Activated gamma-delta T cell treated with anti-CD3 and anti-CD28 coated beads, Interleukin-2, amount 50 U/mL, for 16 hours (primary cell): ENCODE results near the gene IMPACT.

Experiments used
- DNase-seq: peaks from one replicate; pipeline ENCODE4 v3.0.0-alpha.2; 2020; ENCODE audit warnings: low read depth

IMPACT gene, protein sequence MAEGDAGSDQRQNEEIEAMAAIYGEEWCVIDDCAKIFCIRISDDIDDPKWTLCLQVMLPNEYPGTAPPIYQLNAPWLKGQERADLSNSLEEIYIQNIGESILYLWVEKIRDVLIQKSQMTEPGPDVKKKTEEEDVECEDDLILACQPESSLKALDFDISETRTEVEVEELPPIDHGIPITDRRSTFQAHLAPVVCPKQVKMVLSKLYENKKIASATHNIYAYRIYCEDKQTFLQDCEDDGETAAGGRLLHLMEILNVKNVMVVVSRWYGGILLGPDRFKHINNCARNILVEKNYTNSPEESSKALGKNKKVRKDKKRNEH

DNA sequence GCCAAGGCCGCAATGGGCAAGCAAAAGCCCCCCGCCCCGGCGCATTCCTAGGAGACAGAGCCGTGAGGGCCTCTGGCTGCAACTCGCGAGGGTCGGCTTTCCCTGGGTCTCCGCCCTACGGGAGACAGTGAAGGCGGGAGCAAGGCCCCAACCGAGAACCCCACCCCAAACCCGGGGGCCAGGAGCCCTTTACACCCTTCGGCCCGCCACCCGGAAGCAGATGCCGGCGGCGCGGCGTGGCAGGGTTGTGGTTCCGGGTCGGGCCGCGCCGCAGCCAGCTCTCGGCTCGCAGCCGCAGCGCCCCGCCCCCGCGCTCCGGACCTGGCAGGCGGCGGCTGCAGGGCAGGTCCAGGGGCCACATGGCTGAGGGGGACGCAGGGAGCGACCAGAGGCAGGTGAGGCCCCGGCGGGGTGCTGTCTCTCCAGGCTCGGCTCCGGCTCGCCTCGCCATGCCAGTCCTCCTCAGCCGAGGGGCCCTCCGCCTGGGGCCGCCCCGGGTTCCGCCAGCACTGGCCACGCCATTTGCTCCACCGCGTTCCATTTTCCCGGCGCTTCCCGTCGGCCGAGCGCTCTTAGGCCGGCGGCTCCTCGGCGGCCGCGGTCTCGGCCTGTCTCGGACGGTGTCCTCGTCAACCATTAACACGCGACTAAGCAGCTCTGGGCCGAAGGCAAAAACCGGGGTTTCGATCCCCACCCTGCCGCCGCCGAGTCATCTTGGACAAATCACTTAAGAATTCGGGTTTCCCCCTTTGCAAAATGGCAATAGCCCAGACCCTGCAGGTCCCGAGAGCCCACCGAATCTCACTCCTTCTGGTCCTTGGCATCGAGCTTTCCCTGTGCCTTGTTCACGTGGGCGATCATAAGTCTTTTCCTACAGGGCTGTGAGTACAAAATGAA, at the start of gene IMPACT:
Gene IMPACT, plus strand, starts transcription at position 273 of the 897 bp plus-strand sequence. Its CDS starts 87 bp downstream, at position 360.
- DNase-seq = peak; percentile 66

DNA sequence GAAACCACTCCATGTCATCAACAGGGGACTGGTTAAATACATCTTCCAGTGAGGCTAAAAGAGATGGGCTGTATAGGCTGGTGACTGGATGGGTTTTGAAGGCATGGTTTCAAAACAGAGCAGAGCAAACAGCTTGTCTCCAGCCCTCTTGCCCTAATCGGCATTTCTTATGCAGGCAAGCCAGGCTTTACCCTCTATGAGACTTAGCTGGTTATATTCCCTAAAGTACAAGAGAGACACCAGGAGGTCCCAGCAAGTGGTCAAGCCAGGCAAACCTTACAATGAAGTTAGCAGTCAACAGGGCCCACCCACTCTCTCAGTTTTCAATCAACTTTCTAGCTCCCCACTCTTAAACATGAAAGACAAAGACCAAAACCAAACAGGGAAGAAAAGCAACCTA, 47.9 kb upstream of the IMPACT start:
- DNase-seq = no peak

DNA sequence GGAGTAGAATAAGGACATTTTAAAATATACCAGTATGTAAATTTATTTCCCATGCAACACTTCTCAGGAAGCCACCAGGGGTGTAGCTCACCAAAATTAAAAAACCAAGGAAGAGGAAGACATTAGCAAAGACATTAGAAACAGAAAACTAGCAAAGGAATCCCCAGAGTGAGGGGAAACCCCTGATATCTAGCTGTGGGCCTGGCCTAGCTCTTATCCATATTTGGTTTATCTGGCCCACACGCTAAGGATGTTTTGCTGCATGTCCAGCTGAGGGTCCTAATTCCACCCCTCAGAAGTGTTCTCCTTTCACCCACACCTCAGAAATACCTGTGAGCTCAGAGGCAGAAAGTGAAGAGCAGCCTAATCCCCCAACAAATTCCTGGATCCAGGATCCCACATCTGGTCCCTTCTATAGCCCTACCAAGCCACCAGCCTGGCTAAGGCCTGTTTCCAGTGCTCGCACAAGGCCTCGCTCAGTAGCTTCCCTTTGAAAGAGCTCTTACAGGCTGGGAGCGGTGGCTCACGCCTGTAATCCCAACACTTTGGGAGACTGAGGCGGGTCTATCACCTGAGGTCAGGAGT, 46.2 kb upstream of the IMPACT start:
- no peak for DNase-seq

DNA sequence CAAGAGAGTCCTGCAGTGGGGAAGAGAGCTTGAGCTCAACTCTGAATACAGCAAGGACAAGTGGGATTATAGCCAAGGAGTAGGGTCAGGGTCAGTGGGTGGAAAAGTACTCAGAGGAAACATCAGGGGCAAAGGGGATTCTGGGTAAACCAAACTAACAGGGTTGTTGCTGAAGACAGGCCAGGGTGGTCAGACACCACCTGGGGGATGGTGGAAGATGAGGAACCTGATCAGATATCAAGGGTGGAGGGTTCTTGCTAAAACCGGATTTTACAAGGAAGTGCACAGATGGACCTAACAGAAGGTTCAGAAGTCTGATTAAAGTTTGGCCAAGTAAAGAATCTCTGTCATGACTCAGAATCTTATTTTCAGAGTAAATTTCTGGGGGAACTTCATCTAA, 45.3 kb upstream of the IMPACT start:
- no peak for DNase-seq

DNA sequence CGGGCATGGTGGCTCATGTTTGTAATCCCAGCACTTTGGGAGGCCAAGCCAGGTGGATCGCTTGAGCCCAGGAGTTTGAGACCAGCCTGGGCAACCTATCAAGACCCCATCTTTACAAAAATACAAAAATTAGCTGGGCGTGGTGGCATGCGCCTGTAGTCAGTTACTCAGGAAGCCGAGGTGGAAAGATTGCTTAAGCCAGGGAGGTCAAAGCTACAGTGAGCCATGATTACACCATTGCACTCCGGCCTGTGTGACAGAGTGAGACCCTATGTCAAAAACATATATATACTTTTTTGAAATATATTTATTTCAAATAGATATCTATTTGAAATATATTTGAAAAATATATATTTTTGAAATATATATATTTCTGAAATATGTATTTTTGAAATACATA, 39.8 kb upstream of the IMPACT start:
- DNase-seq = no peak

DNA sequence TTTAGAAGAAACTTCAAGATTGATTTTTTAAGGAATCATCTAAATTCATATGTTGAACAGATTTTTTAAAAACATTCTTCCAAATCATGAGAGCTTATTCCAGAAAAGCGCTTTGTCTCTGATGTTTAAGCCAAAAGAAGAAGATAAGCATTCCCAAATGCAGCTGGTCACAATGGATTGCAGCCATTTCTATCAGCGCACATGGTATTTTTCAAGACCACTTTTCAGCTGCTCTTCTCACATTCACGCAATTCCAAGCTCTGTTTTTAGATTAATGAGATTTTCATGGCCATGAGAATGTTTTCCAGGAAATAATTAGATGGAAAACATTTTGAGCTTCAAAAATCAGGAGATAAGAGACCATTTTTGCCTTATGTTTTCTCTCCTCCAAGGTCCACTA, 37.5 kb upstream of the IMPACT start:
- no peak for DNase-seq

DNA sequence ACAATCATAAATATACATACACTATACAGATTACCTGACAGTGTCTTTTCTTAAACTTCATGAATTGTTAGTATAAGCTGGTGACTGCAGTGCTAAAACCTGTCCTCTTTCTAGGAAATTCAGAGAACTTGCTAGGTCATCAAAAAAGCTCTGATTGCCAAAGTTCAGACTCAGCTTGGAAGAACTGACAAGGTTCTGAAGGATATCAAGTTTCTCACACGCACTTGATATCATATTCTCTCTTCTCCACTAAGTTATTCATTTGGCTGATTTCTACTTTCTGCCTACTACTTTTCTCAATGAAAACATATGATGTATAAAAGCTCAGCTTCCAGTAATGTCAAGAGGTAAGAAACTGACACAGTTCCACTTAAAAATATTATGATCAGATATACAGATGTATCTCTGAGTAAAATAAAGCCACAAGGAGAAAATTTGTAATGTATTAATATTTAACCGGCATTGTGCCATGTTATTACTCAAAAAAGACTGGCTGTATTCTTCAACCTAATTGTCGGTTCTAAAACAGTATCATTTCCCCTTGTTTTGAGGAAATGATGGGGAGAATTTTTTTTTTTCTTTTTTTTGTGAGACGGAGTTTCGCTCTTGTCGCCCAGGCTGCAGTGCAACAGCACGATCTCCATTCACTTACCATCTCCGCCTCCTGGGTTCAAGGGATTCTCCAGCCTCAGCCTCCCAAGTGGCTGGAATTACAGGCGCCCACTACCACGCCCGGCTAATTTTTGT, 31.2 kb upstream of the IMPACT start:
- DNase-seq = no peak

DNA sequence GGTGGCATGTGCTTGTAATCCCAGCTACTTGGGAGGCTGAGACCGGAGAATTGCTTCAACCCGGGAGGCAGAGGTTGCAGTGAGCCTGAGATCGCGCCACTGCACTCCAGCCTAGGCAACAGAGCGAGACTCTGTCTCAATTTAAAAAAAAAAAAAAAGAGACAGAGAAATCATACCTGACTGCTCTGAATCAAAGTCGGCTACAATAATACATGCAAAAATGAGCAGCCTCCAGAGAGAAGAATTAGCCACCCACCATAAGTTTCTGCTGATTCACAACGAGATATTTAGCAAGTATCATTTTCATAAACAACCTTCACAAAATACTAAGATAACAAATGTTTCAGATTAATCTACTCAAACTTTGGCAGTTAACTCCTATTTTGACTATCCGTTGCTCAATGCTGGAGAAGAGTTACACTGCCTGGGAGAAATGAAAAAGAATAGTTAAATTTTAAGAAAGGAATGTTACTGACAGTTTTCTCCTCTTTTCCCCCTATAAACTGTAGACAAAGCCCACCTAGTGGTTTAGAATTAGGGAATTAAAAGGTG, 30.3 kb upstream of the IMPACT start:
- DNase-seq = no peak

DNA sequence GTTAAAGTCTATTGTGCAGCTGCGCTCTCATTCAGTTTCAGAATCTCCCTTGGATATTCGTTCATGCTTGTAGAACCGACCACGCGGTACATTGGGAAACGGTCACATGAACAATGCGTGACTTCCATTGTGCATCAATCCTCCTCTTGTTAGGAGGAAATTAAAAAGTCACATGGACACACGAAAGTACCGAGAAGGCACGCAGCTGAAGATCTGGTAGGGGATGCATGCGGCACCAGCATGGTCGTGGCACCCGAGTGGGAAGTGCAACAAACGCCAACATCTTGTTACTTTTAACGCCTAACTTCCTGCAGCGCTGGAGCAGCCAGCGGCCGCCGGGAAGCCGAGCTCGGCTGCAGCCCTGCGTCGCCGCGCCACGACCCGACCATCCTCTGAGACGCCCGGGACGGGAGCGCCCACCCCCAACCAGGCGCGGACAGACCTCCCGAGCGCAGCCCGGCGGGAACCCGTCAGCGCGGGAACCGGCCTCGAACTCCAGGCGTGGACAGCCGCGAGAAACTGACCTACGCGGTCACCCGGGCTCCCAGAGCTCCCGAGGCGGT, 29.3 kb upstream of the IMPACT start:
- no peak for DNase-seq

DNA sequence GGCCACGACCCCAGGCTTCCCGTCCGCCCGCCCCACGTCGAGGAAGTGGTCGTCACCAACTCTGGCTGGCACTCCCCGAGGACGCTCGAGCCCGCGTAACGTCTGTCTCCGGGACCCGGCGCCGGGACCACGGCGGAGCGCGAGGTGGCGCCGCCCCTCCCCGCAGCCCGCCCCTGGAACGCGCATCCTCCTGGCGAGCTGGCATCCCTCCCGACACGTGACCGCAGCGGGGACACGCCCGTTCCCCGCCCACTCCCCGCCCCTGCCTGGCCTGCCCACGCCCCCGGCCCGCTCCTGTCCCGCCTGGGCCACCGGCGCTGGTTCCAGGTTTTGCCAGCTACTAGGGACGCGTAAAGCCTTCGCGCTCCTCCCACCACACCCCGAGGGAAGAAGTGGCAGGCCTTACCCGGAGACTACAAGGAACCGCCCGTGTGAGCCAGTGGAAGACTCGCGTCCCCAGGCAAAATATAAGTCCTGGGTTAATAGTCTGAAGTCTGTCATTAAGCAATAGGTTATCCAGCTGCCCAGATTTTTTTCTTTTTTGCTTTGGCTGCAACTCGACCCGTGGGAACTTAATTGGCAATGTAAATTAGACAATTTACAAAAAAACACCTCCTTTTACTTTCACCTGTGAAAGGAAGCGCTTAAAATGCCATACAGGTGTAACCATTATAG, 28.6 kb upstream of the IMPACT start, which contains the start of gene OSBPL1A:
Gene OSBPL1A, minus strand, starts transcription at position 131 of the 675 bp plus-strand sequence. CDS start 20,291 bp downstream, outside the sequence.
- DNase-seq = peak; percentile 37

DNA sequence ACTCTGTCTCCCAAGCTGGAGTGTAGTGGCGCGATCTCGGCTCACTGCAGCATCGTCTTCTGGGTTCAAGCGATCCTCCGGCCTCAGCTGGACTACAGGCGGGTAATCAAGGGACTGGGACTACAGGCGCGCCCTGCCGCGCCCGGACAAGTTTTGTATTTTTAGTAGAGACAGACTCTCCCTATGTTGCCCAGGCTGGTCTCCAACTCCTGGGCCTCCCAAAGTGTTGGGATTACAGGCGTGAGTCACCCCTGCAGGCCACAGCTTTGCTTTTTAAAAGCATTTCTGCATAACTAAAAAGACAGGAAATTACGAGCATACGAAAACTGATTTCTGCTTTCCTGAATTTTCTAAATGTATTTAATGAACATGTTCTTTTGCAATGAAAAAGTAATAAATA, 27.9 kb upstream of the IMPACT start:
- DNase-seq = no peak

DNA sequence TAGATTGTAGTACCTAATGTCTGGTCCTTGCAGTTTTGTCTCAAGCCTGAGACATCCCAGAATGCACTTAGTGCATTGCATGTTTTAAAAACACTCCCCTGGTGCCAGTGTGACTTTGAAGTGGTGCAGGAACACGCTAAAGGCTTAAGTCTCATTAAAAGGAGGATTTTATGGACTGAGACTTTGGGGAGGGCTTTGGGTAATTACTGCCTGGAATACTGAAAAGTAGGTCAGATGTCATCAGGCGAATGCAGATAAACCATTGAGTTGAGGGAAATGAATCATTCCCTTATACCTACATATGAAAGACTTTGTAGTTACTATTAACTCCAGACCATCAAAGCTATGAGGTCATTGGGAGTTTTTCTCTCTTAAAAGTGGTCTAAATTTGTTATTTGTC, 25.9 kb upstream of the IMPACT start:
- no peak for DNase-seq

DNA sequence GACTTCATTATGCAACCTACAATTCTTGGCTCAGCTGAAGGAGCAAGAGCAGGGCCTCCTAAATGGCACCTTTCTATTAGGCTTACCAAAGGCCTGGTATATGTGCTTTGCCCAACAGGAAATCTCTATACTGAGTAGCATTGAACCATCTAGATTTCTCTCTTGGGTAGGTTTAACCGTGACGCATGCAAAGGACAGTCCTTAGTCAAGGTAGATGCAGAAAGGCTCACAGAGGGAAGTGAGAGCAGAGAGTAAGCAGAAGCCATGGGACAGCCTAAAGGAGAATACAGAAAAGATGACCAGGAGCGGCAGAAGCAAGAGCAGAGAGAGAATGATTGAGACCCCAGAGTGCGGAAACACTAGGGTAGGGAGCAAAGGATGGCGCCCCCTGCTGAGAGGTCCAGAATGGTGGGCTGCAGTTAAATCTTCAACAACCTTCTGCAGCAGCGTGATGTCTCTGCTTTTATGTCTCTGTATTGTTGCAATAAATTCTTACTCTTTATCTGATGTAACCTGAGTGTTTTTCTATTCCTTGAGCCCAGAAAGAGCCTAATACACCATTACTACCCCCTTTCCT, 24.2 kb upstream of the IMPACT start:
- DNase-seq = no peak

DNA sequence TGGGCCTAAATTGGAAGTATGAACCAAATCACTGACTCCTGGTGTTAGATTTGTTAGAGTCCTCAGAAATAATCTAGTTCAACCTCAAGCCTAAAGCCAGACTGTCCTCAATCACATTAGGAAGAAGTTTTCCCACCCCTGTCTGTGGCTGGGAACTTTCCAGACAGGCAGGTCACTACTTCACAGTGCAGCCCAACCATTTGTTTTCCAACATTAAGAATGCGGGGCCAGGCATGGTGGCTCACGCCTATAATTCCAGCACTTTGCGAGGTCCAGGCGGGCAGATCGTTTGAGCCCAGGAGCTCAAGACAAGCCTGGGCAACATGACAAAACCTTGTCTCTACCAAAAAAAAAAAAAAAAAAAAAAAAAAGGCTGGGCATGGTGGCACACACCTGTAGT, 23.4 kb upstream of the IMPACT start:
- DNase-seq = no peak

DNA sequence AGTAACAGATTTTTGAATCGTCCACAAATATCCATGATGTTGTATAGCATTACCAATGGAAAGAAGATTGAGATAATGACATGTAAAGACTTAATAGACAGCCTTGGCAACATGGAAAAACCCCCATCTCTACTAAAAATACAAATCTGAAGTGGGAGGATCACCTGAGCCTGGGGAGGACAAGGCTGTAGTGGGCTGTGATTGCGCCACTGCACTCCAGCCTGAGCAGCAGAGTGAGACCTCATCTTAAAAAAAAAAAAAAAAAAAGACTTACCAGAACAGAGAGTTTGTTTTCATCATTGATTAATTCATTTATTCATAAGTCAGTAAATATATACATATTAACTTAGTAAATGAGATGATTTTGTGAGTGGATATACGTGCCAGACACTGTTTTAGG, 21.9 kb upstream of the IMPACT start:
- no peak for DNase-seq

DNA sequence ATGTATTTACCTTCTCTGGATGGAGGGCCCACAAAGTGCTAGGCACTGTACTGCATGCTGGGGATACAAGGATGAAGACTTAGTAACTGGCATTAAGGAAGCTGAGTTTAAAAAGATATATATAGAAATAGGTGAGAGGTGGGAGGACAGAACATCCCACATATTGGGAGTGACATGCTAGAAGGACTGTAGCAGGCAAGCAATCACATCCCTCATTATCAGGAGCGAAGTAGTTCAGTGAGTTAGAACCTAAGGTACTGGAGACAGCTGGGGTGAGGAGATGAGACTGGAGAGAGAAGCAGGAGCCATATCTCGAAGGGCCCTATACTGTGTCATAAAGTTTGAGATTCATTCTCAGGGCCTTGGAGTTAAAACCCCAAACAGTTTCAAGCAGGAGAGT, 18.0 kb upstream of the IMPACT start:
- no peak for DNase-seq

DNA sequence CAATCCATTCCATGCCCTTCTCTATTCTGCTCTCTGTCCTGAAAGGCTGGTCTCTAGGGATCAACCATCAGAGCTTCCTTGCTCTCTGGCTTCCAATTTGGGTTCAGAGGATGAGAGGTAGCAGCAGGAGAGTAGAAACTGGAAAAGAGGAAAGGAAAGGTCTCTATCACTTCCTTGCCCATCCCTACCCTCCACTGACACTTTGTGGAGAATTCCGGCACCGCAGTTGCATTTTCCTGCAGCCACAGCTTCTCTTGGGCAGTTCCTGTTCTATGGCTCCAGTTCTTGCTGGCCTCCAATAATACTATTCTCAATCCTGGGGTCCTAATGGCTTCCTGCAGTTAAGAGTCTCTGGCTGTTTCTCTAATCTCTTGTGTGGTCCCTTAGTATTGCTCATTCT, 13.3 kb upstream of the IMPACT start:
- DNase-seq = no peak

DNA sequence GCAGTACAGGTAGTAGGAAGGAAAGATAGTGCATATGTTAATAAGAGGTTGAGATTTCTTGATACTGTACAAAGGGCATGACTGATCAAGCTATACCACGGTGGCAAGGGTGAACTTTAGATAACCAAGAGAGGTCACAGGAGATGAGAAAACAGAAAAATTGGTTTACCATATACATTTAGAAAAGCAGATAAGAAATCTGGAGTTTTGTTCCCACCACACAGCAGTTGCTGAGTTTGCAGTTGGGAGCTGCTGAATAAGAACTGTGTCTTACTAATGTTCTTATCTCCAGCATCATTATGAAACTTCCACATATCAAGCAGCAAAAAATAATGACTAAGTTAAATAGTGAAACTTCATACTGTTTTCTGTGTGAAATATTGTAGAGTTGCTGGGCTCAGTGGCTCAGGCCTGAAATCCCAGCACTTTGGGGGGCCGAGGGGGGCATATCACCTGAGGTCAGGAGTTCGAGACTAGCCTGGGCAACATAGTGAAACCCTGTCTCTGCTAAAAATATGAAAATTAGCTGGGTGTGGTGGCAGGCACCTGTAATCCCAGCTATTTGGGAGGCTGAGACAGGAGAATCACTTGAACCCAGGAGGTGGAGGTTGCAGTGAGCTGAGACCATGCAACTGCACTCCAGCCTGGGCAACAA, 12.0 kb upstream of the IMPACT start:
- no peak for DNase-seq

DNA sequence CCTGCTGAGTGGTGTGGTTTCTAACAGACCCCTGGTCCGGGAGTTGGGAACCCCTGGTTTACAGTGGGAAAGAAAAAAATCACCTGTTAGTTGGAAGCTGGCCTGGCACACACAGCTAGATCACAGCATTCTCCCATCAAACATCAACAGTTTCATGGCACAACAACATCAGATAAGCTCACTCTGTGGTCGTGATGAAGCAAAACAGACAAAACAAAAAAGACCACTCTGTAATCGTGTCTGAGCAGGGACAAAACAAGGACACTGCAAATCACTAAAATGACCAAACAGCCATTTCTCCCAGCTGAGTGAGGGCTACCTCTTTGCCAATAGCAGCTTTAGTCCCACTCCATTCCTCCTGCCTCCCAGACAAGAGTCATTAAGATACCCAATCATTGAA, 9.0 kb upstream of the IMPACT start:
- DNase-seq = no peak

DNA sequence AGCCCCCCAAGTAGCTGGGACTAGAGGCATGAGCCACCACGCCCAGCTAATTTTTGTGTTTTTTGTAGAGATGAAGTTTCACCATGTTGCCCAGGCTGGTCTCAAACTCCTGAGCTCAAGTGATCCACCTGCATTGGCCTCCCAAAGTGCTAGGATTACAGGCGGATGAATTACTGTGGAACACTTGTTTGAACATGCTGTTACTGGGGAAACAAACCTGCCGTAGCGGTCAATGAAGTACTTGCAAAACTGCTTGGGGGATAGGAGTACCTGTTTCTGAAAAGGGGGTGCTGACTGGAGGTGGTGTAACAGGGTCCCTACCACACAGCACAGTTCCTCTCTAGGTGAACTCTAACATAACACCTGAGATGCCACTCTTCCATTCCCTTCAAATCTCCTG, 5.9 kb upstream of the IMPACT start:
- DNase-seq = no peak
